ENCODE results near the gene STOM.

Gene STOM

GRCh38 chr9:121373011-121373729 is 3.1 kb upstream of the STOM start:
- DNase-seq: no peak
- intact Hi-C loops (cut with DNase I): loop anchor here (5.0 to 10.0 kb wide), 2 partner anchors 51 to 158 kb away; no protein-coding TSS in a partner anchor

- intact Hi-C loops (cut with DNase I): loop anchor here (5.0 to 10.0 kb wide), 2 partner anchors 50 to 158 kb away; no protein-coding TSS in a partner anchor
- DNase-seq: no peak
Measured at GRCh38 chr9:121372239-121373010, 2.4 kb upstream of the STOM start.

- intact Hi-C loops (cut with DNase I): loop anchor here (5.0 to 10.0 kb wide), 2 partner anchors 49 to 157 kb away; no protein-coding TSS in a partner anchor
- DNase-seq: no peak
Measured at GRCh38 chr9:121371495-121372061, 1.5 kb upstream of the STOM start.

- no peak for DNase-seq
- intact Hi-C loops (cut with DNase I): no loop called here
Measured at GRCh38 chr9:121368745-121369144, 1.3 kb downstream of the STOM start.

GRCh38 chr9:121368138-121368522 is 1.9 kb downstream of the STOM start:
- intact Hi-C loops (cut with DNase I): no loop called here
- no peak for DNase-seq

- DNase-seq: no peak
- intact Hi-C loops (cut with DNase I): no loop called here
Measured at GRCh38 chr9:121367306-121368137, 2.5 kb downstream of the STOM start.

GRCh38 chr9:121366611-121367192 is 3.3 kb downstream of the STOM start:
- intact Hi-C loops (cut with DNase I): no loop called here
- DNase-seq: no peak

GRCh38 chr9:121365564-121365963 is 4.5 kb downstream of the STOM start:
- intact Hi-C loops (cut with DNase I): no loop called here

GRCh38 chr9:121364886-121365285 is 5.2 kb downstream of the STOM start:
- no peak for DNase-seq
- intact Hi-C loops (cut with DNase I): no loop called here

More at GRCh38 chr9:121365564-121365963, 4.5 kb downstream of the STOM start:
- no peak for DNase-seq

GRCh38 chr9:121364077-121364476 is 6.0 kb downstream of the STOM start:
- no peak for DNase-seq
- intact Hi-C loops (cut with DNase I): no loop called here

GRCh38 chr9:121363622-121363961 is 6.5 kb downstream of the STOM start:
- intact Hi-C loops (cut with DNase I): no loop called here
- DNase-seq: no peak

GRCh38 chr9:121362813-121363621 is 7.0 kb downstream of the STOM start:
- intact Hi-C loops (cut with DNase I): no loop called here
- DNase-seq: no peak

- DNase-seq: no peak
- intact Hi-C loops (cut with DNase I): no loop called here
Measured at GRCh38 chr9:121360601-121361374, 9.3 kb downstream of the STOM start.

- intact Hi-C loops (cut with DNase I): no loop called here
- DNase-seq: no peak
Measured at GRCh38 chr9:121359351-121360294, 10.4 kb downstream of the STOM start.

GRCh38 chr9:121358751-121359150 is 11.3 kb downstream of the STOM start:
- DNase-seq: no peak
- intact Hi-C loops (cut with DNase I): no loop called here

- DNase-seq: no peak
- intact Hi-C loops (cut with DNase I): no loop called here
Measured at GRCh38 chr9:121357011-121357410, 13.0 kb downstream of the STOM start.
